ENCODE measurements around the gene MORN1.

- TF ChIP-seq EP300 (IDR thresholded peaks at IDR 0.05; ENCODE audit: borderline replicate concordance) (no peak), NFIC (IDR thresholded peaks at IDR 0.05) (no peak), CREB1 (IDR thresholded peaks at IDR 0.05; ENCODE audit: low read depth) (no peak), USF1 (IDR thresholded peaks at IDR 0.05) (no peak), MAX (IDR thresholded peaks at IDR 0.05) (no peak), FOXM1 (IDR thresholded peaks at IDR 0.05; ENCODE audit: borderline replicate concordance, low read depth) (no peak), TAF1 (IDR thresholded peaks at IDR 0.05; ENCODE audit: low read depth) (no peak), YY1 (IDR thresholded peaks at IDR 0.05; ENCODE audit: low read depth) (no peak), REST (IDR thresholded peaks at IDR 0.05; ENCODE audit: low read depth) (no peak), CEBPB (IDR thresholded peaks at IDR 0.05) (no peak), RAD21 (IDR thresholded peaks at IDR 0.05; ENCODE audit: low read depth) (no peak)
These were observed 16.9 kb downstream of the MORN1 start for GRCh38 chr1:2374252-2375155.
